Ishikawa (cell line): ENCODE results near the gene MED26.

ENCODE experiments used
- CEBPB ChIP-seq: IDR thresholded peaks from 2 replicates; pipeline ENCODE4 v1.6.1; 2012
- CREB1 ChIP-seq: IDR thresholded peaks from 2 replicates; pipeline ENCODE4 v1.6.1; 2012; ENCODE audit warnings: low read depth
- EGR1 ChIP-seq: IDR thresholded peaks from 2 replicates; pipeline ENCODE4 v1.6.1; 2012
- EP300 ChIP-seq: IDR thresholded peaks from 2 replicates; pipeline ENCODE4 v1.6.1; 2012; ENCODE audit warnings: borderline replicate concordance
- FOXM1 ChIP-seq: IDR thresholded peaks from 2 replicates; pipeline ENCODE4 v1.6.1; 2012; ENCODE audit warnings: low read depth, borderline replicate concordance
- NFIC ChIP-seq: IDR thresholded peaks from 2 replicates; pipeline ENCODE4 v1.6.1; 2012
- RAD21 ChIP-seq: IDR thresholded peaks from 2 replicates; pipeline ENCODE4 v1.6.1; 2012; ENCODE audit warnings: low read depth
- TAF1 ChIP-seq: IDR thresholded peaks from 2 replicates; pipeline ENCODE4 v1.6.1; 2012; ENCODE audit warnings: low read depth, mild to moderate bottlenecking
- TCF12 ChIP-seq: IDR thresholded peaks from 2 replicates; pipeline ENCODE4 v1.6.1; 2012; ENCODE audit warnings: low read depth
- TEAD4 ChIP-seq: IDR thresholded peaks from 2 replicates; pipeline ENCODE4 v1.6.1; 2012
- YY1 ChIP-seq: IDR thresholded peaks from 2 replicates; pipeline ENCODE4 v1.6.1; 2012; ENCODE audit warnings: low read depth
- ZBTB7A ChIP-seq: IDR thresholded peaks from 2 replicates; pipeline ENCODE4 v1.6.1; 2012; ENCODE audit warnings: low read depth
- TF ChIP-seq, protein P1 (sequence below): IDR thresholded peaks from 2 replicates; pipeline ENCODE4 v1.6.1; 2012
- TF ChIP-seq, protein P2 (sequence below): IDR thresholded peaks from 2 replicates; pipeline ENCODE4 v1.6.1; 2012; ENCODE audit warnings: low read depth, mild to moderate bottlenecking
- TF ChIP-seq, protein P3 (sequence below): IDR thresholded peaks from 2 replicates; pipeline ENCODE4 v1.6.1; 2012

The MED26 gene

DNA sequence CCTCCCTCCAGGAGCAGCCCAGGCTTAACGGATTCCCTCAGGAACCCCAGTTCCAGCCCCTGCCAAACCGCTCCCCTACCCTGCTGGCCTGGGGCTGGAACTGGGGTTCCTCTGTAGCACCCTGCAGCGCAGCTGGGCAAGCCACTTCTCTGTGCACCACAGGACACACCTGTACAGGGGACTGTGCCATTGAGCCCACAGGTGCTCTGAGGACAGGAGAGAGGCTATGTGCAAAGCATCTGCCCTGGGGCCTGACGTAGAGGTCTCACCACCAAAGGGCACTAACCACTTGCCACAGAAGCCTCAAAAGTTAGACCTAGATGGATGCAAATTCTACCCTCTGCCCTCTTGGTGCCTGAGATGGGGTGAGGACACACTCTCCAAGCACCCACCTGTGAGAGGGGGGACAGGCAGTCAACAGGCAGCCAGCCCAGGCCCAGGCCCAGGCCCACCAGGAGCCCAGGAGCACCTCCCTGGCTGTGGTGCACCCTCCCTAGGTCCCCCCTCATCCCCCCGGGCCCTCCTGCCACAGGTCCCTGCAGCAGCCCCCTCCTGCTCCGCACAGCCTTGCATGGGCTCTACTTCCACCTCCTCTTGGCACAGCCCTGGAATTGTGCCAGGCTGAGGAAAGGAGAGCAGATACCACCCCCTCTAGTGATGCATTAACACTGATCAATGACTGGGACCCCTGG is 28.2 kb downstream of the MED26 start:
- TF ChIP-seq, protein P1, sequence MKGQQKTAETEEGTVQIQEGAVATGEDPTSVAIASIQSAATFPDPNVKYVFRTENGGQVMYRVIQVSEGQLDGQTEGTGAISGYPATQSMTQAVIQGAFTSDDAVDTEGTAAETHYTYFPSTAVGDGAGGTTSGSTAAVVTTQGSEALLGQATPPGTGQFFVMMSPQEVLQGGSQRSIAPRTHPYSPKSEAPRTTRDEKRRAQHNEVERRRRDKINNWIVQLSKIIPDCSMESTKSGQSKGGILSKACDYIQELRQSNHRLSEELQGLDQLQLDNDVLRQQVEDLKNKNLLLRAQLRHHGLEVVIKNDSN, result no peak
- TF ChIP-seq TCF12, result no peak
- no peak for TF ChIP-seq YY1

DNA sequence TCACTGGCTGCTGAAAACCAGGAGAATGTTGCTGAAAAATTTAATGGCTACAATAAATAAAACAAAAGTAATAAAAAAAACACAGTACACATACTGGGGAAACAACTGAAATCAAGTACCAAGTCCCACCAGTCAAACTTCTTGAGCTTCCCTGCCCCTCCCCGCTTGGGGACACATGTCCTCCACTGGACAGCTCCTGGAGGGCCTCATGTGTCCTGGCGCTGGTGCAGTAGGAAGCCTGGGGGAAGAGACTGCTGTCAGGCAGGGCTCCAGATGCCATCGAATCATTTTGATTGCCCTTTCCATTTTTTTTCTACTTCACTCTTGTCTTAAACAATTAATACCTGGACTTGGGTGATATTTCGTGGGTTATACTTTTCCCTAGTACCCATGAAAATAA is 29.2 kb downstream of the MED26 start:
- TF ChIP-seq, protein P2, sequence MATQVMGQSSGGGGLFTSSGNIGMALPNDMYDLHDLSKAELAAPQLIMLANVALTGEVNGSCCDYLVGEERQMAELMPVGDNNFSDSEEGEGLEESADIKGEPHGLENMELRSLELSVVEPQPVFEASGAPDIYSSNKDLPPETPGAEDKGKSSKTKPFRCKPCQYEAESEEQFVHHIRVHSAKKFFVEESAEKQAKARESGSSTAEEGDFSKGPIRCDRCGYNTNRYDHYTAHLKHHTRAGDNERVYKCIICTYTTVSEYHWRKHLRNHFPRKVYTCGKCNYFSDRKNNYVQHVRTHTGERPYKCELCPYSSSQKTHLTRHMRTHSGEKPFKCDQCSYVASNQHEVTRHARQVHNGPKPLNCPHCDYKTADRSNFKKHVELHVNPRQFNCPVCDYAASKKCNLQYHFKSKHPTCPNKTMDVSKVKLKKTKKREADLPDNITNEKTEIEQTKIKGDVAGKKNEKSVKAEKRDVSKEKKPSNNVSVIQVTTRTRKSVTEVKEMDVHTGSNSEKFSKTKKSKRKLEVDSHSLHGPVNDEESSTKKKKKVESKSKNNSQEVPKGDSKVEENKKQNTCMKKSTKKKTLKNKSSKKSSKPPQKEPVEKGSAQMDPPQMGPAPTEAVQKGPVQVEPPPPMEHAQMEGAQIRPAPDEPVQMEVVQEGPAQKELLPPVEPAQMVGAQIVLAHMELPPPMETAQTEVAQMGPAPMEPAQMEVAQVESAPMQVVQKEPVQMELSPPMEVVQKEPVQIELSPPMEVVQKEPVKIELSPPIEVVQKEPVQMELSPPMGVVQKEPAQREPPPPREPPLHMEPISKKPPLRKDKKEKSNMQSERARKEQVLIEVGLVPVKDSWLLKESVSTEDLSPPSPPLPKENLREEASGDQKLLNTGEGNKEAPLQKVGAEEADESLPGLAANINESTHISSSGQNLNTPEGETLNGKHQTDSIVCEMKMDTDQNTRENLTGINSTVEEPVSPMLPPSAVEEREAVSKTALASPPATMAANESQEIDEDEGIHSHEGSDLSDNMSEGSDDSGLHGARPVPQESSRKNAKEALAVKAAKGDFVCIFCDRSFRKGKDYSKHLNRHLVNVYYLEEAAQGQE, result peak; percentile 50
- TF ChIP-seq TAF1, result no peak

DNA sequence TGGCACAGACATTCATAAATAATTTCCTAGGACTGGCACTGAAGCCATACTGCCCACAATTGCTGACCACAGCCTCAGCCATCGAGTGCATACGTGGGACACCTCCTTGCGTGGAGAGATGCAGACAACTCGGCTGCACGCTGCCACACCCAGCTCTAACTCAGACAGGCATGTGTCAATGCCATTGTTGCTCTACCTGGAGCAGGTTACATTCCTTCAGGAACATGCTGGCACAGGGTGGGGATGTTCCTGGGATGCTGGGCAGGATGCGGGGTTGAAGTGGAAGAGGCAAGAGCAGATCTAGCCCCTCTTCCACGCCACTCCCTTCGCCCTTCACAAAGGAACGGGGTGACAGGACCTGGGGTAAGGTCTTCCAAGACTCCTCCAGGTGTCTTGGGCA is 31.6 kb downstream of the MED26 start:
- TF ChIP-seq CEBPB, result no peak
- no peak for TF ChIP-seq ZBTB7A
- no peak for TF ChIP-seq EGR1
- TF ChIP-seq, protein P1, result no peak
- no peak for TF ChIP-seq NFIC
- no peak for TF ChIP-seq YY1
- TF ChIP-seq TAF1, result no peak
- TF ChIP-seq CREB1, result no peak
- TF ChIP-seq TEAD4, result no peak

DNA sequence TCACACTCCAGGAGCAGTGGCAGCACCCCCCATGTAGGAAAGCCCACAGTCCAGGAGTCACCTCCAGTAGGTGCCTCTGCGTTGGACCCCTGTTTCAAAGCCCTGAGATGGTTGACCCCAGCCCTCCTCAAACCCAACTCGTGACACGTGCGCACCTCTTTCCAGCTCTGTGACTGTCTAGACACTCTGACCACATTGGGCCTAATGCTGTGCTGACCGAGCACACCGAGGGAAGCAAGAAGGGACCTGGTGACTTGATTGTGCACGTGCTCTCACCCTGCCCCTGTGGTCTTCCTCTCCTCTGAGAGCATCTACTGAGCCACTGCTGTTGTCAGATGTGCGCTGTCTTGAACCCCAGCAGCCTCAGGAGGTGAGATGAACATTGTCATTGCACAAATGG is 32.9 kb downstream of the MED26 start:
- TF ChIP-seq TCF12 (no peak), FOXM1 (no peak), TEAD4 (no peak)
- TF ChIP-seq, protein P2, result no peak

DNA sequence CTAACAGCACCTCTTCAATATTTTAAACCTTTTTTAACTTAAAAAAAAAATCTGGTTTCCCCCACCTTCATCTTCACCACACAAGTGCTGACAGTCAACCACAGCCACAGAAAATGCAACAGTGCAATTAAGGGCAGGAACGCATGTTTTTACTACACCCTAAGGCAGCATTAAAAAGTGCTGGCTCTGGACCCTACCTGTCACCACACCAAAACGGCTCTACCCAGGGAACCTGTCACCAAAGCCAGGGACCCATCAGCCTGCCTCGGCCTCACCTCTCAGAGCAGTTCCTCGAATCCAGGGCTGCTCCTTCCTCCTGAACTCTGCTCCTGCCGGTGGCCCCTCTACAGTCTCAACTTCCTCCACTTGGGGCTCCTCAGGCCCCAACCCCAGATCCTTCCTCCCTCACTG is 33.3 kb downstream of the MED26 start:
- TF ChIP-seq, protein P1, result no peak
- TF ChIP-seq, protein P3, sequence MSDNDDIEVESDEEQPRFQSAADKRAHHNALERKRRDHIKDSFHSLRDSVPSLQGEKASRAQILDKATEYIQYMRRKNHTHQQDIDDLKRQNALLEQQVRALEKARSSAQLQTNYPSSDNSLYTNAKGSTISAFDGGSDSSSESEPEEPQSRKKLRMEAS, result no peak
- no peak for TF ChIP-seq EP300
- TF ChIP-seq ZBTB7A, result no peak
- no peak for TF ChIP-seq YY1
- TF ChIP-seq FOXM1, result no peak
- TF ChIP-seq CREB1, result no peak
- TF ChIP-seq CEBPB, result no peak
- no peak for TF ChIP-seq RAD21
- TF ChIP-seq EGR1, result no peak
- no peak for TF ChIP-seq TCF12
- TF ChIP-seq, protein P2, result no peak
- TF ChIP-seq NFIC, result no peak
